GM23338 (cell line): ENCODE data around the gene FBXO28.

Experiments used
- CREB1 ChIP-seq: fragments of 250-450 bp; sonication (Bioruptor Pico); IDR thresholded peaks from 2 replicates; pipeline ENCODE4 v1.5.0; 2020; ENCODE audit warnings: low read depth, mild to moderate bottlenecking, moderate library complexity
- CTCF ChIP-seq, 2 experiments: fragments of 200-600 bp in 1 of 2; sonication (generic) in 1 of 2; conservative IDR thresholded peaks; 2 replicates each; pipeline versions ENCODE4 v1.5.1 to v1.6.1; 2016 to 2017; ENCODE audit warnings: antibody characterized with exemption in 2 of 2, low read depth in 2 of 2, mild to moderate bottlenecking in 2 of 2, moderate library complexity in 1 of 2
- ETS1 ChIP-seq: IDR thresholded peaks from 2 replicates; pipeline ENCODE4 v1.6.1; 2016; ENCODE audit warnings: antibody characterized with exemption
- EZH2 ChIP-seq: fragments of 200-600 bp; sonication (generic); IDR thresholded peaks from one replicate; pipeline ENCODE4 v1.8.0; 2017; ENCODE audit warnings: antibody characterized with exemption, mild to moderate bottlenecking, low read depth; ENCODE audit not compliant: unreplicated experiment
- EZH2phosphoT487 ChIP-seq: fragments of 200-600 bp; sonication (generic); IDR thresholded peaks from one replicate; pipeline ENCODE4 v1.8.1; 2018; ENCODE audit warnings: antibody characterized with exemption; ENCODE audit not compliant: unreplicated experiment
- JUNB ChIP-seq: IDR thresholded peaks from one replicate; pipeline ENCODE4 v1.6.1; 2016; ENCODE audit warnings: antibody characterized with exemption; ENCODE audit not compliant: unreplicated experiment
- REST ChIP-seq: IDR thresholded peaks from one replicate; pipeline ENCODE4 v1.6.1; 2018; ENCODE audit warnings: antibody characterized with exemption; ENCODE audit not compliant: unreplicated experiment
- STAT1 ChIP-seq: IDR thresholded peaks from one replicate; pipeline ENCODE4 v1.6.1; 2016; ENCODE audit warnings: antibody characterized with exemption; ENCODE audit not compliant: unreplicated experiment
- ZNF114 ChIP-seq: fragments of 250-450 bp; sonication (Bioruptor Pico); IDR thresholded peaks from 2 replicates; pipeline ENCODE4 v1.5.0; 2020; ENCODE audit warnings: mild to moderate bottlenecking, moderate library complexity

- TF ChIP-seq EZH2phosphoT487 (no peak), CTCF (conservative IDR thresholded peaks at IDR 0.05; ENCODE audit: low read depth in 2 of 2) (no peak), CREB1 (CRISPR knock-in tag) (no peak), STAT1 (no peak), ETS1 (no peak), ZNF114 (CRISPR knock-in tag) (no peak), EZH2 (no peak), REST (no peak), JUNB (no peak)
These were observed 17.1 kb upstream of the FBXO28 start for GRCh38 chr1:224096773-224097172.
